Adrenal gland (tissue), 5 donors: ENCODE results near the gene RGS8.

Experiments used
- POLR2A ChIP-seq, 2 donors: fragments of 450-650 bp; IDR thresholded peaks; one replicate each; pipeline ENCODE4 v1.6.1; 2017; ENCODE audit warnings: antibody characterized with exemption in 2 of 2, mild to moderate bottlenecking in 2 of 2, moderate library complexity in 1 of 2
- TF ChIP-seq, protein P1 (sequence below), 6 experiments: fragments of 450-650 bp in 4 of 6; fragments of 200-600 bp in 2 of 6; sonication (generic) in 1 of 6; IDR thresholded peaks; 1 replicate in 5 of 6; 2 replicates in 1 of 6; pipeline versions ENCODE4 v1.5.1 to v1.8.0; 2016 to 2021; ENCODE audit warnings: antibody characterized with exemption in 6 of 6, mild to moderate bottlenecking in 2 of 6, moderate library complexity in 1 of 6
- donor health status: DM: no; HTN: no; CAD: no.

DNA sequence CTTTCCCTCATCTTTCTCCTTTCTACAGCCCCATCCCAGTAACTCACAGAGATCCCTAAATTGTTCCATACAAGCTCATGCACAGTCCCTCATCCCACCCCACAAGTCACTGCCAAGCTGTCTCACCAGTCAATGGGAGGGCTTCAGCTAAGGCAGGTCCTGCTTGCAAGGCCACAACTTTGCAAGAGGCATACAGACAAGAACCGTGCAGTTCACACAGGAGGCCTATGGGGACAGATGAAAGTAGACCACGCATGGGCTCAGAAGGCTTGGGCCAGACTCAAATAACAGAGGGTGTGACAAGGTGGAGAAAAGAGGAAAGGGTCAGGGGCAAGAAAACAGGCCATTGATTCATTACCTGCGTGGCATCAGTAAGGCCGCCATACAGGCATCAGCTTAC is 15.1 kb downstream of the RGS8 start:
- TF ChIP-seq, protein P1, sequence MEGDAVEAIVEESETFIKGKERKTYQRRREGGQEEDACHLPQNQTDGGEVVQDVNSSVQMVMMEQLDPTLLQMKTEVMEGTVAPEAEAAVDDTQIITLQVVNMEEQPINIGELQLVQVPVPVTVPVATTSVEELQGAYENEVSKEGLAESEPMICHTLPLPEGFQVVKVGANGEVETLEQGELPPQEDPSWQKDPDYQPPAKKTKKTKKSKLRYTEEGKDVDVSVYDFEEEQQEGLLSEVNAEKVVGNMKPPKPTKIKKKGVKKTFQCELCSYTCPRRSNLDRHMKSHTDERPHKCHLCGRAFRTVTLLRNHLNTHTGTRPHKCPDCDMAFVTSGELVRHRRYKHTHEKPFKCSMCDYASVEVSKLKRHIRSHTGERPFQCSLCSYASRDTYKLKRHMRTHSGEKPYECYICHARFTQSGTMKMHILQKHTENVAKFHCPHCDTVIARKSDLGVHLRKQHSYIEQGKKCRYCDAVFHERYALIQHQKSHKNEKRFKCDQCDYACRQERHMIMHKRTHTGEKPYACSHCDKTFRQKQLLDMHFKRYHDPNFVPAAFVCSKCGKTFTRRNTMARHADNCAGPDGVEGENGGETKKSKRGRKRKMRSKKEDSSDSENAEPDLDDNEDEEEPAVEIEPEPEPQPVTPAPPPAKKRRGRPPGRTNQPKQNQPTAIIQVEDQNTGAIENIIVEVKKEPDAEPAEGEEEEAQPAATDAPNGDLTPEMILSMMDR (IDR thresholded peaks at IDR 0.05) = no peak
- TF ChIP-seq POLR2A (IDR thresholded peaks at IDR 0.05) = no peak
